HG02885 (cell line): ENCODE data around the gene TSC22D2.
"Not testable (repeated sequence)": the region's sequence is repeated elsewhere in the genome, so short reads cannot be mapped to it uniquely, and the experiment has no call there.

Source experiments
- ATAC-seq: cut with Tn5 transposase; IDR thresholded peaks from one replicate; pipeline ENCODE4 v1.9.1; 2021; ENCODE audit warnings: mild to moderate bottlenecking; ENCODE audit not compliant: unreplicated experiment, poor library complexity

The TSC22D2 gene

DNA sequence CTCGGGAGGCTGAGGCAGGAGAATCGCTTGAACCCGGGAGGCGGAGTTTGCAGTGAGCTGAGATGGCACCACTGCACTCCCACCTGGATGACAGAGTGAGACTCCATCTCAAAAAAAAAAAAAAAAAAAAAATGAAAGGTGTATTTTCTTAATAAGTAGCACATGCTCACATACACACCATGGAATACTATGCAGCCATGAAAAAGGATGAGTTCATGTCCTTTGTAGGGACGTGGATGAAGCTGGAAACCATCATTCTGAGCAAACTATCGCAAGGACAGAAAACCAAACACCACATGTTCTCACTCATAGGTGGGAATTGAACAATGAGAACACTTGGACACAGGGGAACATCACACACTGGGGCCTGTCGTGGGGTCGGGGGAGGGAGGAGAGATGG, 65.1 kb downstream of the TSC22D2 start:
- ATAC-seq = not testable (repeated sequence)

- no peak for ATAC-seq
These were observed 71.3 kb downstream of the TSC22D2 start for GRCh38 chr3:150479370-150479769.

DNA sequence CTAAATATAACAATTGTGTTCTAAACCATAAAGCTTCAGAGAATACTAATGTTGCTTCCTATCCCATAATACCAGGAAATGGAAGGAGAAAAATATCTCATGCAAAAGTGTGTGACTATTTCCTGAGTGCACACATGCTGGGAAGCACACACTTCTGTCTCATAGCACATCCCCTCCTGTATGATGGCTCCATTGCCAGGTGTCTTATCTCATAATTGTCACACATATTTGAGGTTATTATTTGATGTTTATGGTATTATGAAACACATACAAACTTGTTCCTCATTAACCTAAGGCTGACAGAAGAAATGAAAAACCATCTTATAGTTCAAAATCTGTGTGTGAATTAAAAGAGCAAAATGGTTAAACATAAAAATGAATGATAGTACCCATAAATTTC, 72.8 kb downstream of the TSC22D2 start:
- ATAC-seq = no peak

DNA sequence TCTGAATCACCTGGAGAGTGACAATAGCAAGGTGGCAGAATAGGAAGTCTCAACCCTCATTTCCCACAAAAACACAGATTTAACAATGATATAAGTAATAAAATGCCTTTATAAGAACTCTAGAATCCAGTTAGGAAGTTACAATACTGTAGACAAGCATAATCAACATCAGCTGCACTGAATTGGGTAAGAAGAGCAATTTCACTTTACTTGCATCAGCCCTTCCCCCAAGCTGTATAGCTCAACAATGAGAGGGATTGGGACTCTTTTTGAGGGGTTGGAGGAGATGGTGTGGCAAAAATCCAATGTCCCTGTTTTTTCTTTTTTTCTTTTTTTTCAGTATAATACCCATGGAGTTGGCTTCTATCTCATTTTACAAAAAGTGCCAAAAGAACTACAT, 75.1 kb downstream of the TSC22D2 start:
- no peak for ATAC-seq

GRCh38 chr3:150484410-150484809, 76.3 kb downstream of the TSC22D2 start:
- no peak for ATAC-seq

- ATAC-seq = no peak
These were observed 80.8 kb downstream of the TSC22D2 start for GRCh38 chr3:150488867-150489266.

DNA sequence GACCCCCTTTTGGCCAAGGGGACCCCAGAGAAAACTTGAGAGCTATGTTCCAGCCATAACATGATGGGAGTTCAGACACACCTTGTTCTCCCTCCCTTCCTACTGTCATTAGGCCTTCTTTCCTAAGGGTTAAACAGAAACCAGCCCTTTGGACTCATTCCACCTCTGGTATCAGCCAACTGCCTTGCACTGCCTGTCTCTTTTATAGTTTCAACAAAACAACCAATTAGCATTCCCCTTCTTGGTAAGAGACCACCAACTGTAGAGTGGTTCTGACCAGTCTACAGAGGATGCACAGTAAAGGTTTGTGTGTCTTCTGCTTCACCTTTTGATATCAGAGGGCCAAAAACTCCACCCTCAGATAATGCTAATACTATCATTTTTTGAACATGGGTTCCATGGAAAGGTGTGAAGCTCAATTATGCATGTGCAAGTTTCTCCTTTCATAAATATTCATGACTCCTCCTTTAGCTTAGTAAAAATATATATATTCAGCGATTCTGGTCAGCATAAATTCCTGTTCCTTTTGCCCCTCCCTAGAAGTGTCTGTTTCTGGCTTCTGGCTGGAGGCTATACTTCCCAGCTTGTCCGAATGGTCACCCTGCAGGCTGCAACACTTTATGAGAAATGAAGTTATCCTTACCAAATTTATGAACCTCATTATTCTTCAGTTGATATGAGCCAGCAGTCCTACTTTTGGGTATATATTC, 82.3 kb downstream of the TSC22D2 start:
- no peak for ATAC-seq

GRCh38 chr3:150494411-150494977, 86.4 kb downstream of the TSC22D2 start:
- ATAC-seq = no peak

DNA sequence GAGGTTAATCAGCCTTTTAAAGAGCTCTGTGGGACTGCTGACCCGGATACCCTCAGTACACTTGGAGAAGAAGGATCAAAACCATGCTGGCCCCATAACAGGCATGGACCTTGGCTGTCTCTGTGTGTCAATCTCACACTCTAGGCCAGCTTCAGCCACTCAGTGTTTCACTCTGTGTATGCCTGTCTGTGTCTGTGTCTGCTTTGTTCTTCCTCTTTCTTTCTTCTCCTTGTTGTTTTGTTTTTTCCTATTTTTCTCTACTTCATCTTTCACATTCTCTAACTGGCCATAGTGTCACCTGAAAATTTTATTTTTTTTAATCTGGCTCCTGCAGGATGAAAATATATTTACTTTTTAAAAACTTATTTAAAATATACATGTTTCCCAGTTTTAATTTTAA, 87.1 kb downstream of the TSC22D2 start:
- ATAC-seq = no peak

DNA sequence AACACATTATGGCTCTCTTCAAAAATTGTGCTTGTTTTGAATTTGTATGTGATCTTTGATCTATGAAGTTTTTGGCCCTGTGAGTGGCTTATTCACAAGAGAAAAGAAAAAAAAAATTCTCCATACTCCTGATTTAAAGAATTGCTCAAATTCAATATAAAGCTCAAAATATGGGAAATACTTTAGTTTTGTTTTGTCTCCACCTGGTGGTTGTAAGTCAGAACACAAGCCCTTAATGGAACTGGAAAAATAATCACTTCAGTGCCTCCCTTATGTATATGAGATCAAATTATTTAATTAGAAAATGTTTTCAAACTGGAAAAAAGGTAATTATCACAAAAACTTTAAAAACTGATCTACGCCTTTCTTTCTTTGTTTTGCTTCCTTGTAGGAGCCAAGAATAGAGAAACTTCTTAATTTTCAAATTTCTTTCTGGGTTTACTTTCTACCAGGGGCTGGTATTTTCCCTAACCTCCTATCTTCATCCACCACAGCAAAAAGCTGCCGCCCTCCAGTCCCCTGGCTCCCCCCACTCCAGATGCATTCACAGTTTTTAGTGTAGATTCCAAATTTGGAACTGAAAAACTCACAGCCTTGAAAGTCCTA, 87.6 kb downstream of the TSC22D2 start:
- no peak for ATAC-seq

DNA sequence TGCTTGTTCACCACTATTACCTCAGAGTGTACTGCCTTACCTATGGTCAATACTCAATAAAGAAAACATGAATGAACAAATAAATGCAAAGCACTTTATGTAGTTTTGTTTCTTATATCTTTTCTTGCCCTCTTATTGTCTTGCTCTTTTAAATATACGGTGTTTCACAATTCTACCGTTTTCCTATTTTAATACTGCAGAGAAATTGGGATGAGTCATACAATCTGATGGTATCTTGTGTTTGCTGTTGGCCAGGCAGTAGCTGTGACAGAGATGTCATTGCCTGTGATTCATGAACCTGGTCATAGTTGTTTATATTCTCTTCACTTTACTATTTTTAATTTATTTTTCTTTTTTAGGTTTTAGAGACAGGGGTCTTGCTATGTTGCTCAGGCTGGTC, 89.9 kb downstream of the TSC22D2 start:
- ATAC-seq = no peak

- not testable (repeated sequence) for ATAC-seq
These were observed 92.9 kb downstream of the TSC22D2 start for GRCh38 chr3:150500960-150501359.

DNA sequence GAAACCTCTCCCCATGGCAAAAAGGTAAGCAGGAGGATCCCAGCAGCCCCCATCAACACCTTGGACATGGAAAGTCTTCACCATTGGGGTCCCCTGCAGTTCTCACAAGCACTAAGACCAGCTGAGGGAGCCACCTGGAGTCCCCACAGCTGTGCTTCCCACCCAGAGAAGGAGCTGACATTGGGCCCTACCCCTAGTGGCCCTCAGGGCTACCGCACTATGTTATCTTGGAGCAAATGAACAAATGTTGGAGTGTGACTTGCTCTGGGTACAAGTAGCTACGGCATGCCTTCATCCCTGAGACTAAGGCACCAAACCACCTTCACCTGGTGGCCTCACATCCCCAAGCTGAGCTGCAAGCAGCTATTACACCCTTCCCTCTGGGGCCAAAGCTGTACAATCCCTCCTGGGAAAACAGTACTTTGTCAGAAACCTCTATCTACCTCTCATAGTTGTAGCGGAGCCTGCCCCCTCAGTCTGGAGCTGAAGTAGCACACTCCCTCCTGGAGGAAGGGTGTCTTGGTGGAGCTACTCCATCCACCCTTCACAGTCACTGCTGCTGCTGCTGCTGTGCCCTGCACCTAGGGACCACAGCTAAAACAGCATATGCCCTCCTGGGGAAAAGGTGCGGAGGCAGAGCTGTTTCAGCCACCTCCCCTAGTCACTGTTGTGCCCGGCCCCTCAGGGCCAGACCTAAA, 95.5 kb downstream of the TSC22D2 start:
- ATAC-seq = no peak

DNA sequence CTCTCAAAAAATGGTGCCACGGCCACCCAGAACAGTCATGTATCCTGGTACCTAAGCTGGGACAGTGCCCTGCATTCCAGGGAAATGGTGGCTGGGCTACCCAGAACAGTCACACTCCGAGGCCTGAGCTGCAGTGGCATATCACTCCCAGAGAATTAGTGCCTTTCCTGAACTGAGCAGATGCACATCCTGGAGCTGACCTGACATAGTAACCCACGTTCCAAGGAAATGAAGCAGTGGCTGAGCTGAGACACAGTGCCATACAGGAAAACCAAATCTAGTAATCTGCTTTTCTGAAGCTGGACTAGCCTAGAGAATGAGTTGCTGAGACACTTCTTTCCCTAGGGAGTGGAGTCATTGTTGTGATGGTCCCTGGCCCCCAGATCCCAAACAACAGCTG, 96.4 kb downstream of the TSC22D2 start:
- ATAC-seq = no peak

GRCh38 chr3:150508401-150508800, 100.3 kb downstream of the TSC22D2 start:
- no peak for ATAC-seq

DNA sequence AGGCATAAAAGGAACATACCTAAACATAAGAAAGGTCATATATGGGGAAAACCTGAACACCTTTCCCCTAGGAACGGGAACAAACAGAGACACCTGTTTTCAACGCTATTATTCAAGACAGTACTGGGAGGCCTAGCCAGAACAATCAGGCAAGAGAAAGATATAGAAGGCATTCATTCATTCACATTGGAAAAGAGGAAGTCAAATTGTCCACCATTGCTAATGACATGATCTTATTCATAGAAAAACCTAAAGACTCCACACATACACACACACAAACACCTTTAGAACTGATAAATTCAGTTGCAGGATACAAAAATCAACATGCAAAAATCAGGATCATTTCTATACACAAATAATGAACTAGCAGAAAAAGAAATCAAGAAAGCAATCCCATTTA, 101.7 kb downstream of the TSC22D2 start:
- no peak for ATAC-seq

GRCh38 chr3:150511122-150511821, 103.2 kb downstream of the TSC22D2 start:
- ATAC-seq = no peak

DNA sequence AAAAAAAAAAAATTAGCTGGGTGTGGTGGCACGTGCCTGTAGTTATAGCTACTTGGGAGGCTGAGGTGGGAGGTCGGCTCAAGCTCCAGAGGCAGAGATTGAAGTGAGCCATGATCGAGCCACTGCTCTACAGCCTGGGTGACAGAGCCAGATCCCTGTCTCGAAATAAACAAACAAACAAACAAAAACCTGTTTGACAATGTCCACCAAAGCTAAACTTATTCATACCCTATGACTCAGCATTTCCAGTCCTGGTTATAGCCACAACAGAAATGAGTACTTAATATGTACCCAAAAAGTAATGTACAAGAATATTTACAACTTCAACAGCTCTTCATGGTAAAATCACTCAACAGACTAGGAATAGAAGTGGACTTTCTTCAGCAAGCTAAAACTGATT, 107.1 kb downstream of the TSC22D2 start:
- ATAC-seq = no peak
